HUDEP-2 (cell line): ENCODE results near the gene H2AZ1.

Source experiments
- DNase-seq, 76 experiments: peaks; one replicate each; lab custom pipeline; 2025; ENCODE audit not compliant: unreplicated experiment in 76 of 76; lab: John Stamatoyannopoulos, UW

H2AZ1 gene

DNA sequence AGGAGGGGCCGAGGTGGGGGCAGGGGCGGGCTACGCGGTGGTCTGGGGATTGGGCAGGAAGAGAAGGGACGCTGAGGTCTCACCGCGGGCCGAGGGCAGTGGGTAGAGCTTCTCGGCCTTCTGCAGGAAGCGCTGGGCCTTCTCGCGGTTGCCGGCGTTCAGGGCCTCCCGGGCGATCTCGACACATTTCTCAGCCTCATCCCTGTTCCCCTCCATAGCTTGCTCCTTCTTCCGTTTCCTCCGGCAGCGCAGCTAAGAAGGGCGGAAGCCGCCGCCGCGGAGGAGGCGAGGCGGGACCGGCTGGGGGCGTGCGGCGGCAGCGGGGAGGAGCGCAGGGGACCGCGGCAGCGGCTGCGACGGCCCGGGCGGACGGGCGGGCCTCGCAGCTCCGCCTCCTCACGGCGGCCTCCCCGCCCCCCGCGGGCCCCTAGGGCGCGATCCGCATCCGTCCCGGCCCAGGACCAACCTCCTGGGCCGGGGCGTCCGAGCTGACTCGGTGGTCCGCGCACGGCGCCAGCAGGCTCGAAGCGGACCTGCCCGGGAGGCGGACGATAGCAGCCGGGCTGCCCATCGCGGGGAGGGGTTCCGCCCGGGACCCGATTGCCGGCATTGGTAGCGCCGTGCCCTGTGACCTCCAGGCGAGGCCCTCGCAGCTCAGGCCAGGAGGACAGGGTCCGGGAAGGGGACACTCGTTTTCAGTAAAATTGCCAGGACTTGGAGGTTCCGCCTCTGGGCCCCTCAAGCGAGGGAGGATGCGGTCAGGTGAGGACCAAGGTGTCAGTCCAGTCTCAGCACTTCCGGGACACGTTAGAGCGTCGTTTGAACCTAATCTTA lies 3.5 kb downstream of the H2AZ1 start, which contains the start of gene DNAJB14:
Gene DNAJB14 (minus strand): TSS at position 263 of the 834 bp plus-strand sequence. CDS start 47 bp downstream, at position 216.
- peak in 71 of 76 experiments; percentile 2 to 74 (median 49) for DNase-seq

DNA sequence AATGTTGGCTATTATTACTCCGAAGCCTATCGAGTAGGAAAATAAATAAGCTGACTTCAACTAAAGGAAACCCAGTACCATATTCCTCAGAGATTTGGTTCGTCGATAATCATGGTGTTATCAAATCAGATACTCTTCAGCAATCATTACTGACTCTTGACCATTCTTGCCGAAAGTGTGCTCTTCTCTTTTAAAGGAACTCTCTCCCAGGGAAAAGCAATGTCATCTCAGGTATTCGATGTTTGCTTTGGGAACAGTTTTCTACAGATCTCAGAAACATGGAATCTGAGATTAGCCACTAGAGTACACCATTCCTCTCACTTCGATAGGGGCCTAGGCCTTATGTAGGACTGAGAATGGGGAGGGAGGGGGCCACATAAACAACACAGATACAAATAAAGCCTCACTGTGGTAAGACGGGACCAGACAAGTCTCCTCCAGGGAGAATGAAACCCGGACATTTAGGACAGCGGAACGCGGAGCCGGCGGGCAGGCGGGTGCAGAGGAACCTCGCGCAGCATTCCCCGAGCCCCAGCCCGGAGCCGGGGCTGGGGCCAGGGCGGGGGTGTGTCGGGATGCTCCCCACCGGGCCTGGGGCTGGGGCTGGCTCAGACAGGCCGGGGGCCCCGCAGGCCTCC lies 4.2 kb downstream of the H2AZ1 start:
- DNase-seq, result peak in 15 of 76 experiments; percentile 3 to 49 (median 22)

DNA sequence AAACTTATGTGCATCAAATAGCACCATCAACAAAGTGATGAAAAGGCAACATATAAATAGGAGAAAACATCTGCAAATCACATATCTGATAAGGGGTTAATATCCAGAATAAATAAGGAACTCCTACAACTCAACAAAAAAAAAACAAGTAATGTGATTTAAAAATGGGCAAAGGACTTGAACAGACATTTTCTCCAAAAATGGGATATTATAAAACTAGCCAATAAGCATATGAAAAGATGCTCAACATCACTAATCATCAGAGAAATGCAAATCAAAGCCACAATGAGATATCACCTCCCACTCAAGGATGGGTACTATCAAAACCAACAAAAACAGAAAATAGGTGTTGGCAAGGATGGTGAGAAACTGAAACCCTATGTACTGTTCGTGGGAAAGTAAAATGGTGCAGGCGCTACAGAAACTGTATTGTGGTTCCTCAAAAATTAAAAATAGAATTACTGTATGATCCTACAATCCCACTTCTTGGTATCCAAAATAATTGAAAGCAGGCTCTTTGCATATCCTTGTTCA lies 6.1 kb downstream of the H2AZ1 start:
- no peak for DNase-seq

DNA sequence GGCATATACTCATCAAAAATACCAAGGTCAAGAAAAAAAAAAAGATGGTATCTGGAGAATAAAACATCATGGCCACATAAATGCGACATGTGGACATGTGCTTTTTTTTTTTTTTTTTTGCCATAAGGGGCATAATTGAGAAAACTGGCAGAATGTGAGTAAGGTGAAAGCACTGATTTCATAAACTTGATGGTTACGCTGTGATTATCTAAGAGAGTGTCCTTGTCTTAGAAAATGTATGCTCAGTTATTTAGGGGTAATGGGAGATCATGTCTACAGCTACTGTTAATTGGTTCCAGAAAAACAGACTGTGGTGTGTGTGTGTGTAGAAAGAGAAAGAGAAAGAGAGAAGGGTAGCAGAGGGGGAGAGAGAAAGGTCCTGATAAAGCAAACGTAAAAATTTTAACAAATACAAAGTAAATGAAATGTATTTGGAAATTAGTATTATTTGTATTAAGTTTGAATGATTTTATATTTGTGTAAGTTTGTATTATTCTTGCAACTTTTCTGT lies 11.8 kb downstream of the H2AZ1 start:
- no peak for DNase-seq

DNA sequence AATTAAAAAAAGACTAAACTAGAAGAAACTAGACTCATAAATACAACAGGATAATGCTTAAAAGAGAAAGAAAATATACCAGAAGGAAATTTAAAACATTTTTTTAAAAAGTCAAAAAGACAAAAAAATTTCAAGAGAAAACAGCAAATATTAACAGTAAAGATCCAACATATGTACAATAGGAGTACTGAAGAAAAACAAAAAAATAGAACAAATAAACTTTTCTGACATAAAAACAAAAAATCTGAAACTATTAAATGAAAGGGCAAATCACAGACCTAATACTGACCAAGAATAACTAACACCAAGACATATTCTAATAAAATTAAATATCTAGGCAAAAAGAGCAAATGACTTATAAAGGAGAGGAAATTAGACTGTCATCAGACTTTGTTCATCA lies 15.2 kb downstream of the H2AZ1 start:
- no peak for DNase-seq

DNA sequence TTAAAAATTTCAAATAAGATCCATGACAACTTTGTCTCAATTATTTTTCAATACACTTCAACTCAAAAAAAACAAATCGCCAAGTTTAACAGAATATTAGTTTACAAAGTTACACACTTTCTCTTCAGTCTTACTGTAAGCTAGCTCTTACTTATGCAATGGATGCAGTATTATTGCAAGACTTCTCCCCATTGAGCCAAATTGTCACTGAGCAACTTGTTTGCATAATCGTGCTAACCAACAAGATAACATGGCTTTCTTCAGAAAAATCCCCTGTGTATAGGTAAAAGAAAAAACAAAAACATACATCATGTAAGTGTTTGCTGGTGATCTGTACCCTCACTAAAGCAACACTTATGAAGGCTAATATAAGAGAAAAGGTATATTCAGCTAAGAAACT lies 22.5 kb downstream of the H2AZ1 start:
- no peak for DNase-seq

DNA sequence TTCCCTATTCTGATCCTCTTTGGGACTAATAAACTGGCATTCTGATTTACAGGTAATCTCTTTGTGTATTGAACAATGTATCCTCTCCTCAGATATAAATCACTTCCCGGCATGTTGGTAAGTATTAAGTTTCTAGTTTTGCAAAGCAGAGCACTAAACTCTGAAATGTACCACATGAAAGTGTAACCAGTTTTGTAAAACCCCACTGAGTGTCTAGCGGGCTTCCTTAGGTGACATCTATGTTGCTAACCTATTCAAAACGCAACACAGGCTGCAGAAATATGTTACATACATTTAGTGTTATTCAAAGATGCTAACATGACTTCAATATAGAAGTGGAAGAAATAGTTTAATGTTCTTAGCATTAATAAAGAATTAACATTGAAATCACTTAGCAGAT lies 28.9 kb downstream of the H2AZ1 start:
- DNase-seq, result no peak

DNA sequence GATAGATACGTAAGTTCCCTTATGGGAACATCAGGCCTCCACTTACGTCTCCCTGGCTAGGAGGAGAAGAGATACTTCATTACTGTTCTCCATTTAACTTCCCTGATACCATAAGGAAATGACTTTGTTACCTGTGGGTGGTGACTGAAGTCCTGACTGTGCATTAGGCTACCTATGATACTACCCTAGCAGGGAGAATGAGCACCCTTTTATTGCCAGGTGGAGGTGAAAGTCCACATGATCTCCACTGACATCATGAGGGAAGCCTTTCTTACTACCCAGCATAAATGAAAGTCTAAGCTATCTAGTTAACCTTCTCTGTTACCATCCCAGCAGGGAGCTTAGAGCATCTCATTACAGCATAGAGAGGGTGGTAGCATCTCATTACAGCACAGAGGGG lies 31.4 kb downstream of the H2AZ1 start:
- no peak for DNase-seq

DNA sequence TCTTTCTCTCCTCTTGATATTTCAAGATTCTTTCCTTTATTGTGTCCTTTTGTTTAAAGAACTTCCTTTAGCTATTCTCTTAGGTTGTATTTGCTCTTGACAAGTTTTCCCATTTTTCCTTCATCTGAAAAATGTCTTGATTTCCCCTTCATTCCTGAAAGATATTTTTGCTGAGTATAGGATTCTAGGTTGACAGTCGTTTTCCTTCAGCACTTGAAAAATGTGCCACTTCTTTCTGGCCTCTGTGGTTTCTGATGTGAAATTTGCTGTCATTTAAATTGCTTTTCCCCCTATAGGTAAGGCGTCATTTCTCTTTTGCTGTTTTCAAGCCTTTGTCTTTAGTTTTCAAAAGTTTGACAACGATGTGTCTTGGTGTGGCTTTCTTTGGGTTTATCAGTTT lies 32.5 kb downstream of the H2AZ1 start:
- DNase-seq, result no peak

DNA sequence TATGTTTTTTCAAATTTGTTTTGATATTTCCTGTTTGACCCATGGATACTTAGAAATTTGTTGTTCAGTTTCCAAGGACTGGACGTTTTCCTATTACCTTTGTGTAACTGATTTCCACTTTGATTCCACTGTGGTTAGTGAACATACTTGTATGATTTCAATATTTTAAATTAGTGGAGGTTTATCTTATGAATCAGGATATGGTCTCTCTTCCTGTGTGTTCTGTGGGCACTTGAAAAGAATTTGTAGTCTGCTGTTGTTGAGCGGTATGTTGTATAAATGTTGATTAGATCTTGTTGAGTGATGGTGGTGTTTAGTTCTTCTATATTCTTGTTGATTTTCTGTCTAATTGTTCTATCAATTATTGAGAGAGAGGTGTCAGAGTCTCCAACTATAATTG lies 34.6 kb downstream of the H2AZ1 start:
- DNase-seq, result no peak
